GM12878 (cell line): ENCODE measurements around the gene DIAPH3. TPM values are rescaled to one million over a fixed set of nuclear protein-coding genes. Genes with fewer than 3 reads are reported as not detected.

Experiments used
- ATAC-seq: fragments of 200-7000 bp; cut with Tn5 transposase; 3 replicates; pipeline ENCODE4 v1.9.1; 2020; ENCODE audit warnings: mild to moderate bottlenecking, moderate library complexity
- BruUV-seq: library from RNA; stranded (reverse); fragments of 400-500 nt; replicated peaks from 2 replicates; lab custom pipeline; 2021; lab: Mats Ljungman, UMichigan
- CTCF ChIA-PET: fragments of 300-600 bp; sonication (Branson Sonifier 250); formaldehyde crosslinking; extraction: SDS; loops from one replicate; lab custom pipeline; 2021; ENCODE audit warnings: inconsistent platforms; lab: Yijun Ruan, JAX
- POLR2A ChIA-PET: fragments of 350-600 bp; formaldehyde crosslinking; extraction: SDS; loops from one replicate; lab custom pipeline; 2021; ENCODE audit warnings: inconsistent platforms; lab: Charles Lee
- RAD21 ChIA-PET: fragments of 300-600 bp; sonication (Branson Sonifier 250); formaldehyde crosslinking; loops from one replicate; lab custom pipeline; 2023; ENCODE audit warnings: antibody characterized with exemption; ENCODE audit not compliant: unreplicated experiment; lab: Charles Lee
- SMC1A ChIA-PET: fragments of 300-600 bp; sonication (Branson Sonifier 250); formaldehyde crosslinking; loops from one replicate; lab custom pipeline; 2023; ENCODE audit not compliant: unreplicated experiment, uncharacterized antibody; lab: Charles Lee
- DNase-seq: peaks from one replicate; pipeline ENCODE4 v3.0.0-alpha.2; 2011; ENCODE audit warnings: low read depth, low spot score
- FAIRE-seq: peaks from 3 replicates; lab custom pipeline; 2011; peaks lifted over from hg19 to GRCh38; lab: Jason Lieb, UNC
- H2AFZ ChIP-seq: 2 replicates; pipeline ENCODE4 v1.6.0; 2011; ENCODE audit warnings: low read depth, low read length, control low read depth; ENCODE audit not compliant: control insufficient read depth
- H3K27ac ChIP-seq: 2 replicates; pipeline ENCODE4 v1.5.1; 2011; ENCODE audit warnings: control low read depth; ENCODE audit not compliant: control insufficient read depth, insufficient read depth
- H3K27me3 ChIP-seq, 2 experiments: replicated peaks in 1 of 2; 2 replicates each; pipeline versions ENCODE4 v1.6.0 to v1.6.1; 2011; ENCODE audit warnings: low read length in 1 of 2; ENCODE audit not compliant: control insufficient read depth in 2 of 2, insufficient read depth in 2 of 2
- H3K36me3 ChIP-seq, 2 experiments: 2 replicates each; pipeline ENCODE4 v1.5.1; 2011; ENCODE audit warnings: low read length in 1 of 2; ENCODE audit not compliant: control insufficient read depth in 2 of 2, insufficient read depth in 2 of 2
- H3K4me1 ChIP-seq: 2 replicates; pipeline ENCODE4 v1.6.1; 2011; ENCODE audit warnings: mild to moderate bottlenecking, low read length, moderate library complexity, mixed read lengths; ENCODE audit not compliant: control insufficient read depth, insufficient read depth
- H3K4me2 ChIP-seq: 2 replicates; pipeline ENCODE4 v1.6.0; 2011; ENCODE audit warnings: control low read depth; ENCODE audit not compliant: control insufficient read depth, insufficient read depth
- H3K4me3 ChIP-seq: fragments of 200-600 bp; sonication (generic); 2 replicates; pipeline ENCODE4 v1.5.1; 2016
- H3K79me2 ChIP-seq: 2 replicates; pipeline ENCODE4 v1.6.0; 2011; ENCODE audit warnings: low read length; ENCODE audit not compliant: control insufficient read depth, insufficient read depth
- H3K9ac ChIP-seq: 2 replicates; pipeline ENCODE4 v1.8.0; 2011; ENCODE audit warnings: low read length, control low read depth, mixed read lengths; ENCODE audit not compliant: control insufficient read depth, insufficient read depth
- H3K9me3 ChIP-seq: replicated peaks from 3 replicates; pipeline ENCODE4 v1.5.1; 2011; ENCODE audit warnings: mild to moderate bottlenecking, low read length; ENCODE audit not compliant: control insufficient read depth, insufficient read depth
- H4K20me1 ChIP-seq: 2 replicates; pipeline ENCODE4 v1.6.0; 2011; ENCODE audit not compliant: control insufficient read depth, insufficient read depth
- CHD1 ChIP-seq: IDR thresholded peaks from 2 replicates; pipeline ENCODE4 v1.6.1; 2012; ENCODE audit warnings: low read depth, low read length, improper control_type of control experiment
- CHD2 ChIP-seq: IDR thresholded peaks from 2 replicates; pipeline ENCODE4 v1.6.1; 2011; ENCODE audit warnings: low read depth, low read length, improper control_type of control experiment, borderline replicate concordance
- DPF2 ChIP-seq: fragments of 450-650 bp; IDR thresholded peaks from 2 replicates; pipeline ENCODE4 v1.6.1; 2017; ENCODE audit warnings: mild to moderate bottlenecking
- HDAC6 ChIP-seq: fragments of 200-600 bp; sonication (generic); IDR thresholded peaks from one replicate; pipeline ENCODE4 v1.8.0; 2017; ENCODE audit warnings: antibody characterized with exemption; ENCODE audit not compliant: unreplicated experiment
- IKZF2 ChIP-seq, 2 experiments: fragments of 450-650 bp; IDR thresholded peaks; 2 replicates each; pipeline ENCODE4 v1.6.1; 2017; ENCODE audit warnings: mild to moderate bottlenecking in 2 of 2, moderate library complexity in 2 of 2
- KAT2A ChIP-seq: conservative IDR thresholded peaks from 2 replicates; pipeline ENCODE4 v1.6.1; 2011; ENCODE audit warnings: low read depth, low read length; ENCODE audit not compliant: control insufficient read depth
- LARP7 ChIP-seq: fragments of 450-650 bp; IDR thresholded peaks from 2 replicates; pipeline ENCODE4 v1.6.1; 2017; ENCODE audit warnings: mild to moderate bottlenecking
- MYC ChIP-seq: IDR thresholded peaks from 2 replicates; pipeline ENCODE4 v1.6.1; 2011; ENCODE audit warnings: mild to moderate bottlenecking, low read length, moderate library complexity, inconsistent platforms; ENCODE audit not compliant: insufficient read depth, insufficient replicate concordance, insufficient read length, severe bottlenecking
- NR2F1 ChIP-seq: fragments of 450-650 bp; conservative IDR thresholded peaks from 2 replicates; pipeline ENCODE4 v1.6.1; 2017; ENCODE audit warnings: mild to moderate bottlenecking
- POLR2A ChIP-seq: IDR thresholded peaks from 2 replicates; pipeline ENCODE4 v1.6.1; 2011; ENCODE audit warnings: low read depth, mild to moderate bottlenecking, low read length
- POLR2AphosphoS5 ChIP-seq: IDR thresholded peaks from 2 replicates; pipeline ENCODE4 v1.6.1; 2011; ENCODE audit warnings: mild to moderate bottlenecking, low read length, inconsistent platforms
- RB1 ChIP-seq: fragments of 450-650 bp; formaldehyde crosslinking; IDR thresholded peaks from 2 replicates; pipeline ENCODE4 v1.6.1; 2017; ENCODE audit warnings: mild to moderate bottlenecking, borderline replicate concordance
- SMAD5 ChIP-seq: IDR thresholded peaks from 2 replicates; pipeline ENCODE4 v1.6.1; 2016; ENCODE audit warnings: antibody characterized with exemption, low read depth
- STAT3 ChIP-seq: IDR thresholded peaks from 2 replicates; pipeline ENCODE4 v1.6.1; 2011; ENCODE audit warnings: low read depth, low read length, improper control_type of control experiment
- SUZ12 ChIP-seq: fragments of 200-600 bp; sonication (generic); IDR thresholded peaks from one replicate; pipeline ENCODE4 v1.6.1; 2018; ENCODE audit warnings: antibody characterized with exemption, mild to moderate bottlenecking; ENCODE audit not compliant: unreplicated experiment
- WGBS: methylation state at CpG from one replicate; pipeline ENCODE4 v1.1.6; 2016; ENCODE audit warnings: low lambda C conversion rate; ENCODE audit not compliant: insufficient replicate concordance, insufficient coverage; ENCODE audit errors: missing lambda C conversion rate; 5-methylcytosine and 5-hydroxymethylcytosine counted together
- in situ Hi-C: fragments of 300-500 bp; cut with MboI; formaldehyde crosslinking; loops from 9 replicates; pipeline ENCODE4 v1.14.3; 2018; ENCODE audit warnings: mixed read lengths
- intact Hi-C: fragments of 100-400 bp; cut with micrococcal nuclease; formaldehyde crosslinking; loops from one replicate; pipeline ENCODE4 v1.14.2; 2022; ENCODE audit not compliant: unreplicated experiment
- polyA plus RNA-seq, 11 experiments: library from polyadenylated mRNA; depleted of rRNA in 4 of 11; unstranded in 6 of 11; stranded (reverse) in 5 of 11; fragments of >200 nt; fragmentation: Nextera tagmentation in 4 of 11; fragmentation: Illumina TruSeq in 1 of 11; extraction: Ambion mirVana in 4 of 11; extraction: Trizol in 1 of 11; gene quantifications; 1 replicate in 1 of 11; 2 replicates in 10 of 11; pipeline versions ENCODE4 v1.2.1 to v1.2.3, GENCODE V29; 2011 to 2016; ENCODE audit warnings: inconsistent platforms in 2 of 11, missing spikeins in 2 of 11, low read depth in 1 of 11
- total RNA-seq, 4 experiments: library from RNA; depleted of rRNA in 3 of 4; stranded (reverse); fragments of >200 nt in 3 of 4; fragmentation: Illumina TruSeq in 1 of 4; extraction: Trizol in 1 of 4; gene quantifications; 2 replicates each; pipeline versions ENCODE4 v1.2.1 to v1.2.3, GENCODE V29; 2013 to 2021
- TF ChIP-seq, protein P1 (sequence below): fragments of 450-650 bp; IDR thresholded peaks from 2 replicates; pipeline ENCODE4 v1.6.1; 2016; ENCODE audit warnings: mild to moderate bottlenecking

The DIAPH3 gene
- total and polyA plus RNA-seq, 10 of the 15 experiments (the other 5 are each of a cell fraction or from before 2014, with no cell fraction given): 10.1 to 25.2 (median 15.4) TPM

DNA sequence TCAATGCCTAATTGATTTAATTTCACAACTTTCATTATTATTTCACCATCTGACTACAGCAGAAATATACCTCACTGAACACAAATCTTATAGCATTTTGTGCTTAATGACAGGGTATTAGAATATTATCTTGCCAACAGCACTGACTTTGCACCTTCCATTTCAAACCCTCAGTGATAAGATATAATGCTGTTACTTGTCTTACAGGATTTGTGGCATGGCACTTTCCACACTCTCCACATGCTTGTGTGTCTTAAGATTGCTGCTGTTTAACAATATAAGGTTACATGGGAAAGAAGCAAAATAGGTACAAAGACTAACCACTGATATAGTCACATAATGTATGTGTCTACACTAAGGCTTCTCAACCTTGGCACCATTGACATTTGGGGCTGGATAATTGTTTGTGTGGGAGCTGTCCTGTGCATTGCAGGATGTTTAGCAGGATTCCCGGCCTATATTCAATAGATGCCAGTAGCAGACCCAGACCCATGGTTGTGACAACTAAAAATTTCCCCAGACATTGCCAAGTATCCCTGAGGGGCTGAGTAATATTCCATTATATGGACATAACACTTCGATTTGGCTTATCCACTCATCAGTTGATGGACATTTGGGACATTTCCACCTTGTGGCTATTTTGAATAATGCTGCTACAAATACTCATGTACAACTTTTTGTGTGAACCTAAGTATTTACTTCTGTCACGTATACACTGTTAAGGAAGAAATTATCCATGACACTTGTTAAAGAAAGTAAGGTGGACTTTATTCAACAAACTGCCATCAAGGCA, 5.7 kb upstream of the DIAPH3 start:
- H4K20me1 ChIP-seq: no peaks in the 10 kb centered on the region
- intact Hi-C loops: loop anchor here (10.0 kb wide), 1 partner anchor 515 kb away; no protein-coding TSS in a partner anchor
- ChIA-PET SMC1A (no interaction called here), RAD21 (no interaction called here), POLR2A (no interaction called here), CTCF (no interaction called here)
- peaks cover 5% of the 10 kb centered on the region for H3K79me2 ChIP-seq
- FAIRE-seq (no peak), ATAC-seq (no peak), DNase-seq (no peak)
- in situ Hi-C loops: no loop called here
- no peak overlapping the region for H3K4me3 ChIP-seq
- no TSS peak for BruUV-seq
- no peaks in the 10 kb centered on the region for H3K4me1 ChIP-seq
- TF ChIP-seq KAT2A: no peak
- no peak for TF ChIP-seq SMAD5
- TF ChIP-seq LARP7: no peak
- TF ChIP-seq POLR2AphosphoS5: no peak
- no peak for TF ChIP-seq POLR2A
- no peak for TF ChIP-seq MYC
- no peak for TF ChIP-seq RB1
- TF ChIP-seq CHD2: no peak
- TF ChIP-seq NR2F1: no peak
- no peak for TF ChIP-seq SUZ12
- TF ChIP-seq, protein P1, sequence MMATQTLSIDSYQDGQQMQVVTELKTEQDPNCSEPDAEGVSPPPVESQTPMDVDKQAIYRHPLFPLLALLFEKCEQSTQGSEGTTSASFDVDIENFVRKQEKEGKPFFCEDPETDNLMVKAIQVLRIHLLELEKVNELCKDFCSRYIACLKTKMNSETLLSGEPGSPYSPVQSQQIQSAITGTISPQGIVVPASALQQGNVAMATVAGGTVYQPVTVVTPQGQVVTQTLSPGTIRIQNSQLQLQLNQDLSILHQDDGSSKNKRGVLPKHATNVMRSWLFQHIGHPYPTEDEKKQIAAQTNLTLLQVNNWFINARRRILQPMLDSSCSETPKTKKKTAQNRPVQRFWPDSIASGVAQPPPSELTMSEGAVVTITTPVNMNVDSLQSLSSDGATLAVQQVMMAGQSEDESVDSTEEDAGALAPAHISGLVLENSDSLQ: no peak
- no peak for TF ChIP-seq IKZF2 (IDR thresholded peaks at IDR 0.05)
- TF ChIP-seq STAT3: no peak
- no peak for TF ChIP-seq DPF2
- no peak for TF ChIP-seq HDAC6
- no peak for TF ChIP-seq CHD1
- H3K9me3 ChIP-seq: no peaks in the 10 kb centered on the region
- no peak overlapping the region for H3K27ac ChIP-seq
- H3K4me2 ChIP-seq: no peak overlapping the region
- no peak overlapping the region for H2AFZ ChIP-seq
- 85% methylated on average over 3 of the region's 3 CpGs for WGBS
- no peak overlapping the region for H3K9ac ChIP-seq
- no peaks in the 10 kb centered on the region for H3K36me3 ChIP-seq
- H3K27me3 ChIP-seq: no peaks in the 10 kb centered on the region
